ENCODE measurements around the gene STX17.
"Not testable (repeated sequence)": the region's sequence is repeated elsewhere in the genome, so short reads cannot be mapped to it uniquely, and the experiment has no call there.

Gene STX17

DNA sequence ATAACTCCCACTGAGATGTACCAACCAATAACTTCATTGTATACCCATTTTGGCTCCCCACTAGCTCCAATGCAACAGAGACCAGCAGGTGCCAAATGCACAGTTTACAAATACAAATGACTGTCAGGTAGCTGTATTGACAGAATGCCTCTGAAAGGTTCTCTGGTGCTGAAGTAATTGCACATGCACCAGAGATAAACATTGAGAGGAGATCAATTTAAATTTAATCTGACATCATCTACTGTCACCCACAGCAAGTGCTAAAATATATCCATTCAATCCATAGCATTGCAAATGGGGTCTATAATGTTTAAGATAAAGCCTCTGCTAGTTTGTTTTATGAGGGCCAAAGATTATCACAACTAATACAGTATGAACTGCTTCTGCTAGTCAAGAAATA lies 80.2 kb downstream of the STX17 start:
- H3K4me3 ChIP-seq (ENCODE audit: low read depth, low read length): no peak overlapping the region
- no peak for DNase-seq (ENCODE audit: low read depth)
- TF ChIP-seq, protein P1, sequence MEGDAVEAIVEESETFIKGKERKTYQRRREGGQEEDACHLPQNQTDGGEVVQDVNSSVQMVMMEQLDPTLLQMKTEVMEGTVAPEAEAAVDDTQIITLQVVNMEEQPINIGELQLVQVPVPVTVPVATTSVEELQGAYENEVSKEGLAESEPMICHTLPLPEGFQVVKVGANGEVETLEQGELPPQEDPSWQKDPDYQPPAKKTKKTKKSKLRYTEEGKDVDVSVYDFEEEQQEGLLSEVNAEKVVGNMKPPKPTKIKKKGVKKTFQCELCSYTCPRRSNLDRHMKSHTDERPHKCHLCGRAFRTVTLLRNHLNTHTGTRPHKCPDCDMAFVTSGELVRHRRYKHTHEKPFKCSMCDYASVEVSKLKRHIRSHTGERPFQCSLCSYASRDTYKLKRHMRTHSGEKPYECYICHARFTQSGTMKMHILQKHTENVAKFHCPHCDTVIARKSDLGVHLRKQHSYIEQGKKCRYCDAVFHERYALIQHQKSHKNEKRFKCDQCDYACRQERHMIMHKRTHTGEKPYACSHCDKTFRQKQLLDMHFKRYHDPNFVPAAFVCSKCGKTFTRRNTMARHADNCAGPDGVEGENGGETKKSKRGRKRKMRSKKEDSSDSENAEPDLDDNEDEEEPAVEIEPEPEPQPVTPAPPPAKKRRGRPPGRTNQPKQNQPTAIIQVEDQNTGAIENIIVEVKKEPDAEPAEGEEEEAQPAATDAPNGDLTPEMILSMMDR (IDR thresholded peaks at IDR 0.05; ENCODE audit: low read depth, low read length): no peak
- TF ChIP-seq POLR2A (IDR thresholded peaks at IDR 0.05; ENCODE audit: extremely low read depth, insufficient read length) (no peak), MYC (IDR thresholded peaks at IDR 0.05; ENCODE audit: low read depth, low read length) (no peak)
- TF ChIP-seq, protein P2, sequence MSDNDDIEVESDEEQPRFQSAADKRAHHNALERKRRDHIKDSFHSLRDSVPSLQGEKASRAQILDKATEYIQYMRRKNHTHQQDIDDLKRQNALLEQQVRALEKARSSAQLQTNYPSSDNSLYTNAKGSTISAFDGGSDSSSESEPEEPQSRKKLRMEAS (IDR thresholded peaks at IDR 0.05; ENCODE audit: low read depth, low read length): no peak

DNA sequence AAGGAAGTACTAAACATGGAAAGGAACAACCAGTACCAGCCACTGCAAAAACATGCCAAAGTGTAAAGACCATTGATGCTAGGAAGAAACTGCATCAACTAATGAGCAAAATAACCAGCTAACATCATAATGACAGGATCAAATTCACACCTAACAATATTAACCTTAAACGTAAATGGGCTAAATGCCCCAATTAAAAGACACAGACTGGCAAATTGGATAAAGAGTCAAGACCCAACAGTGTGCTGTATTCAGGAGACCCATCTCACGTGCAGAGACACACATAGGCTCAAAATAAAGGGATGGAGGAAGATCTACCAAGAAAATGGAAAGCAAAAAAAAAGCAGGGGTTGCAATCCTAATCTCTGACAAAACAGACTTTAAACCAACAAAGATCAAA lies 84.1 kb downstream of the STX17 start:
- DNase-seq (ENCODE audit: low read depth); H3K4me3 ChIP-seq (ENCODE audit: low read depth, low read length): not testable (repeated sequence)

DNA sequence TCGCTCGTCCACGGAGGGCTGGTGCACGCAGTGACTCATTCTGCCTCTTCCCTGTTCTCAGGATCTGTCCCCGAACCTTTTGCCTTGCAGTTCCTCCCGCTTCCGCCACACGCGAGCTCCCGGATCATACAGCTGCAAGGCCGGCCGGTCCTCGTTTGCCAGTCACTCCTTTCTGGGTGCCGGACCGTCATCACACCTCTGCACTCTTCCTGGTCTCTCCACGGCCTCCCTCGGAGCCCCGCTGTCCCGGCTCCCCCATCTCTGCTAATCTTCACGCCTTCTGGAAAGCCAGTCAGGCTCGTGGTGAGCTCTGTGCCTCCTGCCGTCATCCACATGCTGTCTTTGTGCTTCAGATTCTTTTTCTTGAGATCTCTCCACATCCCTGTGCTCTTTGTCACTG lies 91.8 kb downstream of the STX17 start:
- no peak for DNase-seq (ENCODE audit: low read depth)
- TF ChIP-seq POLR2A (IDR thresholded peaks at IDR 0.05; ENCODE audit: extremely low read depth, insufficient read length) (no peak), MYC (IDR thresholded peaks at IDR 0.05; ENCODE audit: low read depth, low read length) (no peak)
- TF ChIP-seq, protein P2 (IDR thresholded peaks at IDR 0.05; ENCODE audit: low read depth, low read length): no peak
- TF ChIP-seq, protein P1 (IDR thresholded peaks at IDR 0.05; ENCODE audit: low read depth, low read length): no peak
- no peak overlapping the region for H3K4me3 ChIP-seq (ENCODE audit: low read depth, low read length)

DNA sequence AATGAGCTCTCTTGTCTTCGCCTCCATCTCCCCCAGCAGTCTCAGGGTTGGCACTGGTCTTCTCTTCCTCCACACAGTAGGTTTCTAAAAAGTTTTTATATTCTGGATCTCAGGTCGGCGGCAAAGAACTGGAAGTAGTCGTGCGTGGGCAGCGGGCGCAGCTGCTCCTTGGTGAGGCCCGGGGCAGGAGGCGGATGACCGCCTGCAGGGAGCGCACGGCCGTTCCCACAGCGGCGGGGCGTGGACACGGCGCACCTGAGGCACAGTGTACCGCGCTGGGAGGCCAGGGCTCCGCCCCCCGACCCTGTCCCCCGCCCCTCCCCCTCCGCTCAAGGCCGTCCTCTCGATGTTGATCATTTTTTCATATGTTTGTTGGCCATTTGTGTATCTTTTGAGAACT lies 92.4 kb downstream of the STX17 start:
- no peak overlapping the region for H3K4me3 ChIP-seq (ENCODE audit: low read depth, low read length)
- no peak for DNase-seq (ENCODE audit: low read depth)
- TF ChIP-seq POLR2A (IDR thresholded peaks at IDR 0.05; ENCODE audit: extremely low read depth, insufficient read length) (no peak), MYC (IDR thresholded peaks at IDR 0.05; ENCODE audit: low read depth, low read length) (no peak)
- TF ChIP-seq, protein P1 (IDR thresholded peaks at IDR 0.05; ENCODE audit: low read depth, low read length): no peak
- TF ChIP-seq, protein P2 (IDR thresholded peaks at IDR 0.05; ENCODE audit: low read depth, low read length): no peak

DNA sequence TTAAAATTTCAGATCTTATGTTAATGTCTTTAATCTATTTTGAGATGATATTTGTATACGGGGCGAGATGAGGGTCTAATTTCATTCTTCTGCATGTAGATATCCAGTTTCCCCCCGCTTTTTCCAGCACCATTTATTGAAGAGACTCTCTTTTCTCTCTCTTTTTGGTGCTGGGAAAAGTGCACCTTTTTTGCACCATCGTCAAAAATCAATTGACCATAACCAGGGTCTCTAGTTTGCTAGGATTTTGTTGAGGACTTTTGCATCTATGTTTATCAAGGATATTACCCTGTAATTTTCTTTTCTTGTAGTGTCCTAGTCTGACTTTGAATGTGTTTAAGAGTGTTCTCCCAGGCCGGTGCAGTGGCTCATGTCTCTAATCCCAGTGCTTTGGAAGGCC lies 93.3 kb downstream of the STX17 start:
- no peak overlapping the region for H3K4me3 ChIP-seq (ENCODE audit: low read depth, low read length)
- TF ChIP-seq, protein P2 (IDR thresholded peaks at IDR 0.05; ENCODE audit: low read depth, low read length): no peak
- TF ChIP-seq POLR2A (IDR thresholded peaks at IDR 0.05; ENCODE audit: extremely low read depth, insufficient read length): no peak
- TF ChIP-seq, protein P1 (IDR thresholded peaks at IDR 0.05; ENCODE audit: low read depth, low read length): no peak
- TF ChIP-seq MYC (IDR thresholded peaks at IDR 0.05; ENCODE audit: low read depth, low read length): no peak
- no peak for DNase-seq (ENCODE audit: low read depth)

DNA sequence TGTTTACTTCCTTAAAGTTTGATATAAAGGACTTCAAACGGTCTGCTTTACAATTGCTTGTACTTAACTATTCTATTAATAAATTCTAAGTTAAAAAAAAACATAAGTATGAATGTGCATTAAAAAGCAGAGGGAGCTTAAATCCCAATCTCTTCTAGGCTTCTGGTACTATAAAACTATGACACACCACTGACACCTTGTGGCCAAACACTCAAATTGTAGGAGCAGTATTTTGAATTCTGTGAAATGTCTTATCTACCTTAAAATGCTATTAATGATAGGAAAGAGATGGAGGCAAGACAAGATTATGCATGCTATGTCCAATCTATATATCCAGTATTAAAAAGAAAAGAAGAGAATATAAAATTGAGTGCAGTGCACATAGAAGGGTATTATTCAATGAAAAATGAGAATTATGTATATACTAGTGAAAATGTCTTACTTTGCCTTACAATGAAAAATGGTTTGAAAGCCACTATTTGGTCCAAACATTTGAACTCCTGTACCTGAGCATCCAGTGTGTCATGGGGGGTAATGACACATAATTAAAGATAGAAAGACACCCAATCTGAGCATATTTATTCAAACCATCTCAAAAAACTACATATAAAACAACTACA lies 104.7 kb downstream of the STX17 start:
- H3K4me3 ChIP-seq (ENCODE audit: low read depth, low read length): no peak overlapping the region
- no peak for TF ChIP-seq MYC (IDR thresholded peaks at IDR 0.05; ENCODE audit: low read depth, low read length)
- TF ChIP-seq, protein P1 (IDR thresholded peaks at IDR 0.05; ENCODE audit: low read depth, low read length): peak; percentile 50
- TF ChIP-seq, protein P2 (IDR thresholded peaks at IDR 0.05; ENCODE audit: low read depth, low read length): no peak
- peak; percentile 73 for DNase-seq (ENCODE audit: low read depth)

All from NB4 (cell line).